Measurements from ENCODE around the gene ACOX3. TPM values are rescaled to one million over a fixed set of nuclear protein-coding genes. Genes with fewer than 3 reads are reported as not detected.

Gene ACOX3
- total and polyA plus RNA-seq, 10 of the 15 experiments (the other 5 are each of a cell fraction or from before 2014, with no cell fraction given), result 2.0 to 24.5 (median 14.0) TPM

- Histone ChIP-seq H3K4me1 (ENCODE audit: control insufficient read depth, insufficient read depth, low read length) (no peaks in the 10 kb centered on the region), H3K4me3 (no peak overlapping the region), H3K9me3 (replicated peaks; ENCODE audit: control insufficient read depth, insufficient read depth, low read length) (no peaks in the 10 kb centered on the region; the same call in 1 of the 3 replicates), H3K27ac (ENCODE audit: control insufficient read depth, insufficient read depth) (no peak overlapping the region), H3K79me2 (ENCODE audit: control insufficient read depth, insufficient read depth, low read length) (no peaks in the 10 kb centered on the region), H4K20me1 (ENCODE audit: control insufficient read depth, insufficient read depth) (no peaks in the 10 kb centered on the region), H3K27me3 (replicated peaks in 1 of 2; ENCODE audit: control insufficient read depth in 2 of 2, insufficient read depth in 2 of 2, low read length in 1 of 2) (no peaks in the 10 kb centered on the region), H3K9ac (ENCODE audit: control insufficient read depth, insufficient read depth, low read length) (no peak overlapping the region), H2AFZ (ENCODE audit: control insufficient read depth, low read depth, low read length) (no peak overlapping the region), H3K36me3 (ENCODE audit: control insufficient read depth in 2 of 2, insufficient read depth in 2 of 2, low read length in 1 of 2) (no peaks in the 10 kb centered on the region), H3K4me2 (ENCODE audit: control insufficient read depth, insufficient read depth) (no peak overlapping the region)
- 60% methylated on average over 7 of the region's 7 CpGs for WGBS (ENCODE audit: insufficient coverage, insufficient replicate concordance, low lambda C conversion rate, missing lambda C conversion rate)
- FAIRE-seq, result no peak
- no peak for DNase-seq (ENCODE audit: low read depth, low spot score)
- in situ Hi-C loops (cut with MboI), result no loop called here
- ChIA-PET RAD21 (ENCODE audit: unreplicated experiment) (no interaction called here), CTCF (no interaction called here), SMC1A (ENCODE audit: uncharacterized antibody, unreplicated experiment) (no interaction called here), POLR2A (no interaction called here)
- TF ChIP-seq NR2C2 (IDR thresholded peaks at IDR 0.05; ENCODE audit: borderline replicate concordance, control insufficient read depth, insufficient read length, low read depth) (no peak), E2F4 (IDR thresholded peaks at IDR 0.05; ENCODE audit: low read depth, low read length) (no peak), PRDM15 (CRISPR knock-in tag; IDR thresholded peaks at IDR 0.05) (no peak), CHD2 (IDR thresholded peaks at IDR 0.05; ENCODE audit: borderline replicate concordance, low read depth, low read length) (no peak), BRCA1 (IDR thresholded peaks at IDR 0.05; ENCODE audit: low read depth, low read length) (no peak), REST (IDR thresholded peaks at IDR 0.05; ENCODE audit: low read depth, low read length) (no peak), STAT1 (conservative IDR thresholded peaks at IDR 0.05) (no peak)
- BruUV-seq (replicated peaks), result no TSS peak
- intact Hi-C loops (cut with micrococcal nuclease; ENCODE audit: unreplicated experiment), result no loop called here
- ATAC-seq, result no peak
Measured at GRCh38 chr4:8336412-8337075, 104.0 kb downstream of the ACOX3 start.
